MM.1S (cell line): ENCODE results near the gene FIBIN.

Experiments used
- DNase-seq: peaks from one replicate; pipeline ENCODE4 v3.0.0-alpha.2; 2015
- H2AFZ ChIP-seq: fragments of 300-600 bp; sonication (generic); 2 replicates; pipeline ENCODE4 v1.6.0; 2016; ENCODE audit warnings: antibody characterized with exemption, low read length
- H3F3A ChIP-seq: fragments of 300-600 bp; sonication (generic); 2 replicates; pipeline ENCODE4 v1.6.1; 2016; ENCODE audit warnings: mild to moderate bottlenecking, antibody characterized with exemption, low read length, moderate library complexity, mixed read lengths; ENCODE audit not compliant: insufficient read depth
- H3K27ac ChIP-seq: fragments of 300-600 bp; sonication (generic); 2 replicates; pipeline ENCODE4 v1.5.1; 2016; ENCODE audit warnings: mild to moderate bottlenecking, low read length
- H3K27me3 ChIP-seq: fragments of 300-600 bp; sonication (generic); replicated peaks from 2 replicates; pipeline ENCODE4 v1.6.0; 2016; ENCODE audit warnings: low read length; ENCODE audit not compliant: insufficient read depth
- H3K36me3 ChIP-seq: fragments of 300-600 bp; sonication (generic); replicated peaks from 2 replicates; pipeline ENCODE4 v1.6.1; 2016; ENCODE audit warnings: mild to moderate bottlenecking, low read length, mixed read lengths; ENCODE audit not compliant: insufficient read depth
- H3K4me1 ChIP-seq: fragments of 300-600 bp; sonication (generic); 2 replicates; pipeline ENCODE4 v1.6.1; 2016; ENCODE audit warnings: low read length, mixed read lengths
- H3K4me2 ChIP-seq: fragments of 300-600 bp; sonication (generic); 2 replicates; pipeline ENCODE4 v1.6.0; 2016; ENCODE audit warnings: low read depth, low read length
- H3K4me3 ChIP-seq: fragments of 300-600 bp; sonication (generic); 2 replicates; pipeline ENCODE4 v1.5.1; 2016; ENCODE audit warnings: low read length, mixed read lengths
- H3K79me2 ChIP-seq: fragments of 300-600 bp; sonication (generic); 2 replicates; pipeline ENCODE4 v1.6.1; 2016; ENCODE audit warnings: mixed run types, low read length, mixed read lengths
- H3K9ac ChIP-seq: fragments of 300-600 bp; sonication (generic); 2 replicates; pipeline ENCODE4 v1.6.1; 2016; ENCODE audit warnings: low read length, mixed read lengths
- H3K9me2 ChIP-seq: fragments of 300-600 bp; sonication (generic); replicated peaks from 2 replicates; pipeline ENCODE4 v1.6.1; 2016; ENCODE audit warnings: mild to moderate bottlenecking, low read length, mixed read lengths; ENCODE audit not compliant: insufficient read depth
- H3K9me3 ChIP-seq: fragments of 300-600 bp; sonication (generic); replicated peaks from 2 replicates; pipeline ENCODE4 v1.6.1; 2016; ENCODE audit warnings: mild to moderate bottlenecking, low read length, mixed read lengths; ENCODE audit not compliant: insufficient read depth
- H4K20me1 ChIP-seq: fragments of 300-600 bp; sonication (generic); 2 replicates; pipeline ENCODE4 v1.6.1; 2016; ENCODE audit warnings: mild to moderate bottlenecking, low read length, moderate library complexity, mixed read lengths; ENCODE audit not compliant: insufficient read depth
- EZH2 ChIP-seq: fragments of 300-600 bp; sonication (generic); optimal IDR thresholded peaks from 2 replicates; pipeline ENCODE3; 2017; ENCODE audit warnings: low read depth, mild to moderate bottlenecking, antibody characterized with exemption, low read length, mixed read lengths
- EZH2phosphoT487 ChIP-seq: fragments of 300-600 bp; sonication (generic); IDR thresholded peaks from 2 replicates; pipeline ENCODE4 v1.6.1; 2018; ENCODE audit warnings: antibody characterized with exemption, low read length
- TF ChIP-seq, protein P1 (sequence below): fragments of 300-600 bp; sonication (generic); IDR thresholded peaks from 2 replicates; pipeline ENCODE4 v1.5.1; 2016; ENCODE audit warnings: antibody characterized with exemption, low read length, mixed read lengths

The FIBIN gene

DNA sequence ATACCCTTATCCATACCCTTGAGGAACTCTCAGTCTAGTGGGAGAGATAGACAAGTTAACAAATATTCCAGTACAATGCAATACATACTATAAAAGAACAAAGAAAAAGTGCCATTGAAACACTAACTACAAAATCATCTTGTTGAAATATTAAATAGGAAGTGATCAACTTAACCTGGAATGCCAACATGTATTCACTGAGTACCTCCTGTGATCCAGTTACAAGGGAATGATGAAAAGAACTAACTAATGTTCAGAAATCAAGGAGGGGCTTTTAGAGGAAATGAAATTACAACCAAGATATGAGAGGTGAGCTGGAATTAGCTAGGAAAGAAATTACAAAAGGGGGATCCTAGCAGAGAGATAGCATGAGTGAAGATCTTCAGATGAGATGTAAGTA is 6.2 kb upstream of the FIBIN start:
- Histone ChIP-seq H3K4me2 (no peak overlapping the region), H2AFZ (no peak overlapping the region), H3F3A (no peaks in the 10 kb centered on the region), H3K4me1 (no peaks in the 10 kb centered on the region), H3K9ac (no peak overlapping the region), H3K27ac (no peak overlapping the region), H3K9me3 (no peaks in the 10 kb centered on the region), H3K27me3 (no peaks in the 10 kb centered on the region), H3K36me3 (no peaks in the 10 kb centered on the region), H3K9me2 (no peaks in the 10 kb centered on the region), H3K4me3 (no peak overlapping the region), H3K79me2 (no peaks in the 10 kb centered on the region), H4K20me1 (no peaks in the 10 kb centered on the region)
- TF ChIP-seq EZH2phosphoT487 (no peak), EZH2 (no peak)
- TF ChIP-seq, protein P1, sequence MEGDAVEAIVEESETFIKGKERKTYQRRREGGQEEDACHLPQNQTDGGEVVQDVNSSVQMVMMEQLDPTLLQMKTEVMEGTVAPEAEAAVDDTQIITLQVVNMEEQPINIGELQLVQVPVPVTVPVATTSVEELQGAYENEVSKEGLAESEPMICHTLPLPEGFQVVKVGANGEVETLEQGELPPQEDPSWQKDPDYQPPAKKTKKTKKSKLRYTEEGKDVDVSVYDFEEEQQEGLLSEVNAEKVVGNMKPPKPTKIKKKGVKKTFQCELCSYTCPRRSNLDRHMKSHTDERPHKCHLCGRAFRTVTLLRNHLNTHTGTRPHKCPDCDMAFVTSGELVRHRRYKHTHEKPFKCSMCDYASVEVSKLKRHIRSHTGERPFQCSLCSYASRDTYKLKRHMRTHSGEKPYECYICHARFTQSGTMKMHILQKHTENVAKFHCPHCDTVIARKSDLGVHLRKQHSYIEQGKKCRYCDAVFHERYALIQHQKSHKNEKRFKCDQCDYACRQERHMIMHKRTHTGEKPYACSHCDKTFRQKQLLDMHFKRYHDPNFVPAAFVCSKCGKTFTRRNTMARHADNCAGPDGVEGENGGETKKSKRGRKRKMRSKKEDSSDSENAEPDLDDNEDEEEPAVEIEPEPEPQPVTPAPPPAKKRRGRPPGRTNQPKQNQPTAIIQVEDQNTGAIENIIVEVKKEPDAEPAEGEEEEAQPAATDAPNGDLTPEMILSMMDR = no peak
- no peak for DNase-seq

DNA sequence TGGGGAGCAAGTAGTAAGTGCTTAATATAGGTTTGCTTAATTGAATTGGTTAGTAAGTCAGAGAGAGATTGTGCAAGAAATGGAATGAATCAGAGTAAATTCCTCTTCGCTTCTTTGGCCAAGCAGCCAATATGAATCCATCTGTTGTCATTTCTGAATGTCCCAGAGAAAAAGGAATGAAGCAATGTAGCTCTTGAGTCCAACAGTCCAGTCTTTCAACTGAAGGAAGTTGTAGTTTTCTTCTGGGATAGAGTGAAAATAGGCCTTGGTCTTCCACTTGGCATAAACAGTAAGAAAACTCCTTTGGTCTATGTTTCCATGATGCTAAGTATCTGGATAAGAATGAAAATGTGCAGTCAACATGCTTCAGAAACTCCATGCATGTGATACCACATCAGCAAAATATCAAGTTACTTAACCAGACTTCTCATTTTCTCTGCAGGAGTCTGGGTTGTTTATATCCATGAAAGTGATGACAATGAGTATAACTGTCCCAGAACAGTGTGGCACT is 1.8 kb upstream of the FIBIN start:
- no peak overlapping the region for H3K9ac ChIP-seq
- H3K4me2 ChIP-seq = no peak overlapping the region
- H3F3A ChIP-seq = no peaks in the 10 kb centered on the region
- no peaks in the 10 kb centered on the region for H3K9me2 ChIP-seq
- no peaks in the 10 kb centered on the region for H3K4me1 ChIP-seq
- no peaks in the 10 kb centered on the region for H4K20me1 ChIP-seq
- TF ChIP-seq, protein P1 = no peak
- no peak for TF ChIP-seq EZH2phosphoT487
- no peaks in the 10 kb centered on the region for H3K79me2 ChIP-seq
- DNase-seq = no peak
- no peak overlapping the region for H2AFZ ChIP-seq
- no peaks in the 10 kb centered on the region for H3K27me3 ChIP-seq
- no peaks in the 10 kb centered on the region for H3K36me3 ChIP-seq
- no peak overlapping the region for H3K4me3 ChIP-seq
- no peak overlapping the region for H3K27ac ChIP-seq
- H3K9me3 ChIP-seq = no peaks in the 10 kb centered on the region

GRCh38 chr11:26994631-26995095 is 751 bp downstream of the FIBIN start:
- H3K4me1 ChIP-seq = no peaks in the 10 kb centered on the region
- no peaks in the 10 kb centered on the region for H3K36me3 ChIP-seq
- no peaks in the 10 kb centered on the region for H3K9me3 ChIP-seq
- no peak overlapping the region for H3K4me3 ChIP-seq
- H3K27me3 ChIP-seq = no peaks in the 10 kb centered on the region
- no peak overlapping the region for H2AFZ ChIP-seq
- no peak overlapping the region for H3K27ac ChIP-seq
- no peaks in the 10 kb centered on the region for H3F3A ChIP-seq
- no peaks in the 10 kb centered on the region for H4K20me1 ChIP-seq
- H3K79me2 ChIP-seq = no peaks in the 10 kb centered on the region
- no peak for DNase-seq
- no peak overlapping the region for H3K9ac ChIP-seq
- no peaks in the 10 kb centered on the region for H3K9me2 ChIP-seq
- no peak overlapping the region for H3K4me2 ChIP-seq
- TF ChIP-seq EZH2phosphoT487 = no peak
- no peak for TF ChIP-seq EZH2
- TF ChIP-seq, protein P1 = no peak
